Measurements from ENCODE around the gene NSUN4.

GRCh38 chr1:46393510-46393909 is 52.9 kb downstream of the NSUN4 start:
- TF ChIP-seq CTCF (IDR thresholded peaks at IDR 0.05; ENCODE audit: borderline replicate concordance, extremely low read depth, low read length, poor library complexity, severe bottlenecking) (no peak), EZH2 (IDR thresholded peaks at IDR 0.05; ENCODE audit: borderline replicate concordance, low read depth, low read length, severe bottlenecking) (no peak)

Measured in DND-41 (cell line).